ENCODE results near the gene GBX1. TPM values are rescaled to one million over a fixed set of nuclear protein-coding genes. Genes with fewer than 3 reads are reported as not detected.

Gene GBX1
- polyA plus RNA-seq, 3 donors = 0.14 to 0.18 TPM; not detected in 1

DNA sequence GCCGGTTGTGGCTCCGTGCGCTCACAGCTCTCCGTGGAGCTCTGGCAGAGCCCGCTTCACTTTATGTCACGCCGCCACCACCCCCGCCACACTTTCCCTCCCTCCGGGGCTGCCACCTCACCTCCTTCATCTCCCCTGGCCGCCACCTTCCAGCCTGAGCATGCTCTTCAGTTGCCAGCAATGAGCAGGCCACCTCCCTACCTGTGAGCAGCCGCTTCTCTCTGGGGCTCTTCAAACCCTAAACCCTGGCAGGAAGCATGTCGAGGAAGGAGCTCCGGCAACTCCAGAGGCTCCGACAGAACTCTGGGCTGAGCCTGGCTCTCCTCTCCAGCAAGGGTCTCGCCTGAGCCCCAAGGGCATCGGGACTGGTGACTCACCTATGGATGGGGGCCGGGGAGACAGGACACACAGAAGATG lies 36.7 kb downstream of the GBX1 start:
- DNase-seq (ENCODE audit: low read depth in 3 of 3, low spot score in 2 of 3) = no peak

DNA sequence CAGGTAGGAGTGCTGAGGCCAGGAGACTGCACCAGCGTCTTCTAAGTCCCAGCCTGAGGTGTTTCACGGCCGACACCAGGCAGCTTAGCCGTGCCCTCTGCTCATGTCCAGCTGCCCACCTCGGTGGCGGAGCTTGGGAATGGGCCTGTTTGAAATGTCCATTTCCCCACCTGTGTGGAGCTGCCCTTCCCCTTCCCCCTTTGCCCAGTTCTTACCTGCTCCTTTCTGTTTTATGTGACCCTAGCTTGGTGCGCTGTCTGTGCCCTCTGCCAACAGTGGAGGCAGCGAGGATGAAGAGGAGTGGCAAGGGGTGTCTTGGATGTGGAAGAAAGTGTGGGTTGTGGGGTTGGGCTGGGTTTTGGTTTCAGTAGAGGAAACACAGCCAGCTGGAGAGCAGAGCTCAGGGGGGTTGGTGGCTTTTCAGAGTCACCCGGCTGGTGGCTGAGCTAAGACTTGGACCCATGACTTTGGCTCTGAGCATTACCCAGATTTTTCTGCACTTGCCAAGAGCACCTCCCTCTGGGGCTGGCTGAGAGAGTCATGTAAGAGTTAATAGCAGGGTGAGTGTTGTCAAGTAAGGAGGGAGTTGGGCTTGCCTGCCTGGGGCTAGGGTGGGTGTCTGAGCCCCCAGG lies 37.4 kb downstream of the GBX1 start:
- DNase-seq (ENCODE audit: low read depth in 3 of 3, low spot score in 2 of 3) = no peak

DNA sequence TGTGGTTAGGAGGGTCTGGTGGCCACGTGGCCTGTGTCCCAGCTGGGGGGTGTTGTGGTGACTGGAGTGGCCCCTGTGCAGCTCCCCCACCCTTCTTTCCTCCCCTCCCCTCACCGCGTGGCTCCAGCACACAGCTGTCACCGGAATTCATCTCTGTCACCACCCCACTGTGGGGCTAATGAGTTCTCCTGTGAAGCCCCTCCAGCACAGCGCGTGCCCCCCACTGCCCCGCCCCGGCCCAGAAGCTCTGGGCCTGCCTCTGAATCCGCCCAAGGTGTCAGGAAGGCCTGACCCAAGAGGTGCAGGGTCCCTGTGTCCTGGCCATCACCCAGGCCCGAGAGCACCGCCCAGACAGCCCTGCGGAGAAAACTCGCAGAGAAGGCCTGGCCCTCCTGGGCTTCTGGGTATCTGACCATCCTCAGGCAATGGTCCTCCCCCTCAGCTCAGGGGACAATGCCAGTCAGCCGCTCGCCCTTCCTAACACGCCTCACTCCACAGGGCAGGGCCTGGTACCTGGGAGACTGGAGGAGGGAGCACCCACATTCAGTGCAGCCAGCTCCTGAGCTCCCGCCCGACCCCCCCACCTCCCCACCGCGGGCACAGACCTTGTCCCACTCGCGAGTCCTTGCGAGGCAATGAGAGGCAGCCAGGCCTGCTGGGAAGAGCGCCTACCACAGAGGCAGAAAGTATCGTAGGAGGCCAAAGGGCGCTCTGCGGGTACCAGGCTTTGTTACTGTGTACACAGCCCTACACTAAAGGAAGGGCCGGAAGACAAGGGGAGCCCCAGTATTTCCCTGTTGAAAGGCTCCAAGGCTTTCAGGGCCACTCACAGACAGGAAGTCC lies 38.2 kb downstream of the GBX1 start:
- no peak for DNase-seq (ENCODE audit: low read depth in 3 of 3, low spot score in 2 of 3)

DNA sequence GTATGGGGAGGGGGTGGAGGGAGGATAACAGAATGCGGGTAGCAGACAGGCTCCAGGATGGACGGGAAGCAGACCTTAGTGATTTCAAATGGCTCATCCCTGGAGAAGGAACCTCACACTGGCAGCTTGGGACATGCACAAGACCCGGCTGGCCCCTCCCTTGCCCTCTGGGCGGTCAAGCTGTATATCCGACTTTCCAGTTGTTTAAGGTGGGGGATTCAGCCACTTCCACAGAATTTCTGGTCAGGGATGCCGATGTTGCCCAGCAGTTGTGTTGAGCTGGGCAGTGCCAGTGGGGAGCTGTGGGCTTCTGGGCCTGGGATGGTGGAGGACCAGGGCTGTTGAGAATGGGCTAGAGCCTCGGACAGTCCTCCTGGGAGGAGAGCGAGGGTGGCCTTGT lies 38.8 kb downstream of the GBX1 start:
- DNase-seq (ENCODE audit: low read depth in 3 of 3, low spot score in 2 of 3) = no peak

DNA sequence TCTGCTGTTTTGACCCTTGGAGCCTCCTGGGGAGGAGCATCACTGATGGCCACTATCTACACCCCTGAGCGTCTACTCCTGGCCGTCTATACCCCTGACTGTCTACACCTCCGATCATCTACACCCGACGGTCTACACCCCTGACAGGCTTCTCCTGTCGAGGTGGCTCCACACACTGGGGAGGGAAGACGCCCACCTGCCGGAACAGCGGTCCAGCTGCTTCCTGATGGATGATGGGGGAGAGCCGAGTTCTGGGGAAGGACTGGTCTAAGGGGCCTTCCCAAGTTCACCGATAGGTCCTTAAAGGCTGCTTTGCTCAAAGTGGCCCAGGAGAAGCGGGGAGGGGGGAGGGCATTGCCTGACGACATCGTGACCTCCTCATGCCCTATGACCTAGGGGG lies 39.4 kb downstream of the GBX1 start:
- DNase-seq (ENCODE audit: low read depth in 3 of 3, low spot score in 2 of 3) = no peak

DNA sequence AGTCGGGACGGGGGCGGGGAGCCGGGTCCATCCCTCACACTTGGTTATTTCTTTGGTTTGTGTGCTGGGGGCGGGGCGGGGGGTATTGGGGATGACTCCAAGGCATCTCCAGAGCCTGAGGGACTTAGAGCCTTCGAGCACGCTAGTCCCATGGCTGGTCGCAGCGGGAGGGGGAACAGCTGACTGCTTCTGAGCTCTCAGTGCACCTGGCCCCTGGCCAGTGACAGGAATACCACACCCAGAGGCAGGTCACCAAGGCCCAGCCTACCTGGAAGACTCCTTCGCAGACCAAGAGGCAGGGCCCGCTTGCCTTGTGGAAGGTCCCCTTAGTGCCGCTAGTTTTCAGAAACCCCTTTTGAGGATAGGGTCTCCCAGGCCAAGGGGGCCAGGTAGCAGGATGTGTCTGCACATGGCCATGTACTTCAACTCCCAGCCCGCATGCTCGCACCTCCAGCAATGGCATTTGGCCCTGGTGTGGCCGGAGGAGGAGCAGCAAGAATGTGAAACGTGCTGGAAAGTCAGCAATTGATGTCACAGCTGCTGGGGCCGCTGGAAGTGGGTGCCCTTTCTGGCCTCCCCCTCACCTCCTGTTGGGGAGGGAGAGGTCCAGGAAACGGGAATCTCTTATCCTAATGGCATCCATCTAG lies 40.9 kb downstream of the GBX1 start:
- DNase-seq (ENCODE audit: low read depth in 3 of 3, low spot score in 2 of 3) = no peak

DNA sequence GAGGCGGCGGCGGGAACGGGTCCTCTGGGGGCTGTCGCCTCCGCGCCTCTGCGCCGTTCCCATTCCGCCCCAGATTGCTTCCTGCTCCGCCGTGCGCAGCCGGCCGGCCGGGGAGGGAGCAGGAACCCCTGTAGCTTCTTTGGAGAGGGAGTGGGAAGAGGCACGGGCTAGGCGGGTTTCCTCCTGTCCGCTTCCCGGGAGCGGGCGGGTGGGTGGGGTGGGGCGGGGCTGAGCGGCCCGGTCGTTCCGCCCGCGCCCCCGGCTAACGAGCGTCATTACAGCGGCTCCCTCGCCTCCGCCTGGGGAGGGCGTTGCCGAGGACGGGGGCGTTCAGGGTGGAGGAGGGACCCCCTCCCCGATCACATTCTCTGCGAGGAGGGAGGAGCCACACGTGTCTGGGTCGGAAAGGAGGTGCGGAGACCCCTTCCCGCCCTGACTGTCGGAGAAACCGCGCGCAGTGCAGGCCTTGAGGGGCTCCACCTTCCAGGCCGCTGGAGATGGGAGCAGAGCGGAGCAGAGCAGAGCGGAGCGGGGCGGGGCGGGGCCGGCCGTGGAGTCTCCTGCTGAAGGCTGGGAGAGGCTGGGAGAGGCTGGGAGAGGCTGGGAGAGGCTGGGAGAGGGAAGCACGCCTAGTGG lies 41.5 kb downstream of the GBX1 start:
- DNase-seq (ENCODE audit: low read depth in 3 of 3, low spot score in 2 of 3) = no peak

DNA sequence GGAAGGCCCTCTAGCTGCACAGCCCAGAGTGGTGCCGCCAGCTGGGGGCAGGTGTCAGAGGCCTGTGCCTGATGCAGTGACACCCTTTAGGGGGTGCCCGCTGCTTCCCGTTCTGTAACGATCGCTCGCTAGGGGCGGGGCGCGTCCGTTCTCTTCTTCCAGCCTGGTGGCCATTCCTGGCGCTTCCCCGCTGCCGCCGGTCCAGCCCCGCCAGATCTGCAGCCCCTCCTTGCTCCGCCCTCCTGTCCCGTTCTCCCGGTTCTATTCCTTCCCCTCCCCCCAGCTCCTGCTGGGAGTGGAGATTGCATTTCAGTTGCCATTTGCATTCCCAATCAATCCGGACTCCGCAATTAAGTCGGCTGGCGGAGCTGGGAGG lies 42.0 kb downstream of the GBX1 start:
- DNase-seq (ENCODE audit: low read depth in 3 of 3, low spot score in 2 of 3) = no peak

DNA sequence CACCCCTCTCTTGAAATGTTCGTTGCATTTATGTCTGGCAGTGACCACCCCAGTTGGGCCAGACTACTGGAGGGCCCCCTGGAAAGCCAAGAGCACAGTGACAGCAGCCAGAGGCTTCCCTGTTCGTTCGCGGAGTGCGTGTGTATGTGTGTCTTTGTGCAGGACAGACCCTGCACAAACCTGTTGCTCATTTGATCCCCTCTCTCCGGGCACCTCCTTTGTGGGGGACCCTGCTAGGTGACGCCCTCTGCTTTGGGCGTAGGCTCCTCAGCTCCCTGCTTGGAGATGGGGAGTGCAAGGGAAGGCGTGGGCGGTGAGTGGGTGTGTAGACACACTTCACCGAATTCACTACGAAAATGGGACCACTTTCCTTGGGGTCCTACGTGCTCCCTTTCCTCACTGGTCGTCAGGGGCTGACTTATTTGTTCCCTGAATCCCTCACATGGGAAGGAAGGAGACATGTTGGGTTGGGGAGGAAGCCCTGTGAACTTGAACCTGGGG lies 42.5 kb downstream of the GBX1 start:
- no peak for DNase-seq (ENCODE audit: low read depth in 3 of 3, low spot score in 2 of 3)

DNA sequence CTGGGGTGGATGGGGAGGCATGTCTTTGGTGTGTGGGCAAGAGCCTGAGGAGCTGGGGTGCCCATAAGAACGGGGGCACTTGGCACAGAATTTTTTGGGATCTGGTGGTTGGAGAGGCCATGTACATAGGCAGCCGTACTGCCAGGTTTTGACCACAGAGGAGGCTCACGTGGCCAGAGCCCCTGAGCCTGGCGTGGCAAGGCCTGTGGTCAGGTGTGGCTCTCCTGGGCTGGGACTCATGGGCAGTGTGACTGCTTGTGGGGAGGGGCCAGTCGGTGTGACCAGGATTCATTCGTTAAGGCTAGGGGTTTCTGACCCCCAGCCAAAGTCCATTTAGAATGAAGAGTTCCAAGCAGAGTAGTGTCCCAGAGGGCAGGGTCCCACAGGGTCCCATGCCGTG lies 43.0 kb downstream of the GBX1 start:
- DNase-seq (ENCODE audit: low read depth in 3 of 3, low spot score in 2 of 3) = no peak

DNA sequence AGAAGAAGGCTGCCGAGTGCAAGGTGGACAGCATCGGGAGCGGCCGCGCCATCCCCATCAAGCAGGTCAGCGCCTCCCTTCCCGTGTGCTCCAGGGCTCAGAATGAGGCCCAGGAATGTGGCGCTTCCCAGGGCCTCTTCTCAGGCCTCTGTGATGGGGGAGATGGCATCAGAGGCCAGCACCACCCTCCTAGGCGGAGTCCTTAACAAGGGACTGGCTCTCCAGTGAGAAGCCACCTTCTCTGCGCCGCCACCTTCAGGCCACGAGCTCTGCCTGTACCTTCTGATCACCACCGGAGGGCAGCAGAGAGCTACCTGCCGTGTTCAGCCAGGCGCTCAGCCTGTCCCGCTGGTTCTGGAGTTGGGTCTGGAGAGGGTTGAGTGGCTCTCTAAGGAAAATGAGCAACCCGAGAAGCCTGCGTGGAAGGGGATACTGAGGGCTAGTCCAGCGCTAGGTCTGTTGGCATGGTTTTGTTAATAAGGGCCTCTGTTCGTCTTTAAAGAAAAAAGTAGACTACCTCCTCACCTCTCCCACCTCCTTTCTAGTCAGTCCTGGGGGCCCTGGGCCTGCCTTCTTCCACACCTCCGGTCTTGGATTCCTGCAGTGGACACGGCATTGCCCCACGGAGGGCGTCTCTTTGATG lies 43.6 kb downstream of the GBX1 start:
- DNase-seq (ENCODE audit: low read depth in 3 of 3, low spot score in 2 of 3) = peak in 2 of 3 donors; percentile 61 to 76

DNA sequence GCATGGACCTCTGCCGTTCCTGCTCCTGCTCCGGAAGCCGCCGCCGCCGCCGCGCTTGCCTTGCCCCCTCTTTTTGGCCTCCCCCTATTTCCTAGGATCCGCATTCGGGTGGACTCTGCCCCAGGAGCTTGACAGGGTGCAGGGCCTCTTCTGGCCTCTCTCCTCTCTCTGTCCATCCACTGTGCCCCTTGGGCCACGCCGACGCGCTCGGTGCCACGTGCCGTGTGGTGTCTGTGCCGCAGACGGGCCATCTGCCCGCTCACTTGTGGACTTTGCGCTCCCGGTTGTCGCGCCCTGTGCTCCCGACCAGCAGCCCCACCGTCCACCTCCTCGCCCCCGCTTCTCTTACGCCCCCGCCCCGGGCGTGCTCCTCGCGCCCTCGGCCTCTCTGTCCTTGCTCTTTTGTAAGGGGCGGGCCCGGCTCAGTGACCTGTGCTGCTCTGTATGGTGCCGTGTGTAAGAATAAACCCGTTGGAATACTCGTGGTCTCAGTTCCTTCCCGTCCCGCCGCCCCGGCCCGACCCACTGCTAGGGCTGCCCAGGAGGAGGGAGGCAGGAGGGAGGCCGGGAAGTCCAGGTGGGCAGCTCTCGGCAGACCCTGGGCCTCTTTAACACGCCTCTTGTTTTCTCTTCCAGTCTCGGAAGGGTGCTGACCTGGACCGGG lies 44.2 kb downstream of the GBX1 start:
- no peak for DNase-seq (ENCODE audit: low read depth in 3 of 3, low spot score in 2 of 3)

DNA sequence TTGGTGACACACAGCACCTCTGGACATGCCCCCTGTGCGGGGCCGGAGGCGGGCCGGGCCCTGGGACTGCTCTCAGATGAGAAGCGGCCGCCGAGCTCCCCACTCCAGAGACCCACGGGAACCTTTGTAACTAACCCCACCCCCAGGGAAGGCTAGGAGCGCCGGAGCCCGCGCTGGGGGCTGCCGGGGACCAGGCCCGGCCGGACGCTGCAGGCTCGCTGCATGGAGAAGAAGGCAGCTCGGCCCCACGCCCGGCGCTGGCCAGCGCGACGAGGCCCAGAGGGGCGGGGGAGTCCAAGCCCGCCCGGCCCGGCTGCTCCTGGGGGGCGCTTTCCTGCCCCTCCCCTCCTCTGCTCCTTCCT lies 44.7 kb downstream of the GBX1 start:
- DNase-seq (ENCODE audit: low read depth in 3 of 3, low spot score in 2 of 3) = no peak

DNA sequence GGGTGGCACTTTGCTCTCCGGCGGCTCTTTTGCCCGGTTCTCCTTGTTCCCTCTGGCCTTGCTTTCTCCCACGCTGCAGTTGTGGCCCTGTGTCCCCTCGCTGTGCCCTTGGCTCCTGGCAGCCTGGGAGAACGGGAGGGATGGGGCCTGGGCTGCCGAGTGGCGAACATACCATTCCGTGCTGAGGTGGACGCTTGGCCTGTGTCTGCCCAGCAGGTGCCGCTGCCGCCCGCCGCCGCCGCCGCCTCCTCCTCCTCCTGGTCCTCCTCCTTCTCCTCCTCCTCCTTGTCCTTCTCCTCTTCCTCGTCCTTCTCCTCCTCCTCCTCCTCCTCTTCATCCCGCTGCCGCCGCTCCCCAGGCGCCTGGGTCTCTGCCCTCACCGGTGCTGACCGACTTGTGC lies 45.2 kb downstream of the GBX1 start:
- no peak for DNase-seq (ENCODE audit: low read depth in 3 of 3, low spot score in 2 of 3)

DNA sequence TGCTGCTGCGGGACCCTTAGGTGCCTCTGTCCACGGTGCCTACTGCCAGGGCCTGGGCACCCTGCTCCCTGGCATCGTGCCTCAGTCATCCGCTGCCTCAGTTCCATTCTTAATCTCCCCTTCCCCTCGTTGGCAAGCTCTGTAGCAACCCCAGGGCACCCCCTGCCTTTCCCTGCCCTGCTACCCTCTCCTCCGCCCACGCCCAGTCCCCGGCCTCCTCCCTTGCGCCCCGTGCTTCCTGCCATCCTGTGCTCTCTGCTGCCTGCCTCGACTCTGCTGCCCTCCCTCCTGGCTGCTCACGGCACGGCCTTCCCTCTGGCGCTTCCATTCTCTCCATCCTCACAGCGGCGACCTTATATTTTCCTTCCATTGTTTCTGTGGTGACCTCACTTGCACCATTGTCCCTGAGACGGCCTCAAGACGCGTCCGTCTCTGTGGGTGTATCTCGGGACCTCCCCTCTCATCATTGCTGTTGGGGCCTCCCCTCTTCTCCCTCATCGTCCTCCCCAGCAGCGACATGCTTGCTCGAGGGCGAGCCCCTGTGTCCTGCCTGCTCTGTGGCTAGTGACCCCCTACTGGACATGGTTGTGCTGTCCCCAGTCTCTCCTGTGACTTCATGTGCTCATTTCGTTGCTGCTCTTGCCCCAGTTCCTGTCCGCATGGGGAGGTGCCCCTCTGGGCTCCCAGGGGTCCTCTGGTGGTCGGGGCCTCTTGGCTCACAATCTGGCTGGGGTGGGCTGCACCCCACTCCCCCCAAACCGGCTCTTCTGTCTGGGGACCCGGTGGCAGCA lies 45.9 kb downstream of the GBX1 start:
- no peak for DNase-seq (ENCODE audit: low read depth in 3 of 3, low spot score in 2 of 3)

DNA sequence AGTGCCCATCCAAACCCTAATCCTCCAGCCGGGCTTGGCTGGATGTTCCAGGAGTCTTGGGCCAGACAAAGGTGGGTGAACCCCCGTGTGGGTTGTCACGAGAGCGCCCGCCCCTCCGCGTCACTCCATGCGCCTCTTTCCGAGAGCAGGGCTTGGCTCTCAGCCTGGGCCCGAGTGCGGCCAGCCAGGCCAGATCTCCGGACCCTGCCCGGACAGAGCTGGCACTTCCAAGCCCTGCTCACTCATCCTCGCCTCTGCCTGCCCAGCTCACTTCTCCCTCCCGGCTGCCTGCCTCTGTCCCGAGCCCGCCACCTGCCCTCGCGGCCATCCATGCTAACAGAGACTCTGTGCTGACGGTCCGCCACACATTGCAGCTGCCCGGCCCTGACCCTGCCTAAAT lies 46.6 kb downstream of the GBX1 start:
- DNase-seq (ENCODE audit: low read depth in 3 of 3, low spot score in 2 of 3) = no peak

DNA sequence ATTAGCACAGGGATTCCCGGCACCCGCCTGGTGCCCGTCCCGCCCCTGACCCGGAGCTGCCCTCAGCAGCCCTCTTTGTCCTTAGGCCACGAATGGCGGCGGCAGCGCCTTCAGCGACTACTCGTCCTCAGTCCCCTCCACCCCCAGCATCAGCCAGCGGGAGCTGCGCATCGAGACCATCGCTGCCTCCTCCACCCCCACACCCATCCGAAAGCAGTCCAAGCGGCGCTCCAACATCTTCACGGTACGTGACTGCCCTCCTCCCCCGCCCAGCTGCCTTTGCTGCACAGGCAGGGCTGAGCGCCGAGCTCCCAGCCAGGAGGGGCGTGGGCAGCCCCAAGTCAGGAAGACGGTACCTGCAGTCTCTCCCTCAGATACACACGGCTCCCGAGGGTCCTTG lies 47.6 kb downstream of the GBX1 start:
- DNase-seq (ENCODE audit: low read depth in 3 of 3, low spot score in 2 of 3) = no peak

DNA sequence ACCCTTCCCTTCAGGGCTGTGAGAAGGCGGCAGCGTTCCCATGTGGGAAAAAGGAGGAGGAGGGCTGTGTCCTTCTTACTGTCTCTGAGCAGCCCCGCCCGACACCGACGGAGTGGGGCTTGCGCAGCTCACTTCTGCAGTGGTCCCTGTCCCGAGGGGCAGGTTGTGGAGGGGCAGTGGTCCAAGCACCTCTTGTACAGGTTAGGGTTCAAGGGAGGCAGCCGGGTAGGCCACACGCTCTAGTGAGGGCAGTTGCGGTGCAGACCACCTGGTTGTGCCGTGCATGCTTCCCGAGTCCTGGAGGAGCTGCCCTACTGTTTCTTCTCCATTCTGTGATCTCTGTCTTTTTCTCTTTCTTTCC lies 48.5 kb downstream of the GBX1 start:
- DNase-seq (ENCODE audit: low read depth in 3 of 3, low spot score in 2 of 3) = no peak
